GM19452 (cell line): ENCODE measurements around the gene DCTD.
A peak's percentile ranks its signal among the peaks of the same experiment; 100 is the strongest.
"Not testable (repeated sequence)": the region's sequence is repeated elsewhere in the genome, so short reads cannot be mapped to it uniquely, and the experiment has no call there.

Experiments used
- ATAC-seq: cut with Tn5 transposase; IDR thresholded peaks from one replicate; pipeline ENCODE4 v1.9.1; 2021; ENCODE audit not compliant: unreplicated experiment

The DCTD gene

GRCh38 chr4:182922501-182923284 lies 5.5 kb upstream of the DCTD start:
- ATAC-seq, result no peak

GRCh38 chr4:182921608-182922007 lies 4.4 kb upstream of the DCTD start:
- no peak for ATAC-seq

GRCh38 chr4:182920676-182921075 lies 3.5 kb upstream of the DCTD start:
- no peak for ATAC-seq

- peak; percentile 27 for ATAC-seq
Observed at GRCh38 chr4:182918791-182919302, 1.7 kb upstream of the DCTD start.

- ATAC-seq, result peak; percentile 22
Observed at GRCh38 chr4:182918044-182918607, 940 bp upstream of the DCTD start.

GRCh38 chr4:182916483-182917181 lies 554 bp downstream of the DCTD start:
- peak; percentile 11 for ATAC-seq

- ATAC-seq, result no peak
Observed at GRCh38 chr4:182914357-182914756, 2.8 kb downstream of the DCTD start.

GRCh38 chr4:182913621-182914020 lies 3.6 kb downstream of the DCTD start:
- ATAC-seq, result no peak

GRCh38 chr4:182913036-182913435 lies 4.2 kb downstream of the DCTD start:
- no peak for ATAC-seq

- ATAC-seq, result no peak
Observed at GRCh38 chr4:182908124-182908523, 9.1 kb downstream of the DCTD start.

- no peak for ATAC-seq
Observed at GRCh38 chr4:182907396-182907795, 9.8 kb downstream of the DCTD start.

GRCh38 chr4:182906786-182907185 lies 10.4 kb downstream of the DCTD start:
- ATAC-seq, result no peak

- ATAC-seq, result no peak
Observed at GRCh38 chr4:182905038-182905437, 12.1 kb downstream of the DCTD start.

- no peak for ATAC-seq
Observed at GRCh38 chr4:182904211-182904761, 12.9 kb downstream of the DCTD start.

GRCh38 chr4:182903013-182903412 lies 14.2 kb downstream of the DCTD start:
- ATAC-seq, result no peak

- no peak for ATAC-seq
Observed at GRCh38 chr4:182901337-182901736, 15.8 kb downstream of the DCTD start.

GRCh38 chr4:182900021-182900420 lies 17.2 kb downstream of the DCTD start:
- ATAC-seq, result not testable (repeated sequence)

- ATAC-seq, result no peak
Observed at GRCh38 chr4:182898479-182898799, 18.7 kb downstream of the DCTD start.

- no peak for ATAC-seq
Observed at GRCh38 chr4:182897601-182898478, 19.3 kb downstream of the DCTD start.

- no peak for ATAC-seq
Observed at GRCh38 chr4:182896421-182896820, 20.8 kb downstream of the DCTD start.

- no peak for ATAC-seq
Observed at GRCh38 chr4:182895791-182896292, 21.3 kb downstream of the DCTD start.
